ENCODE results near the gene ZC3H7B.

ZC3H7B gene

GRCh38 chr22:41260871-41261270 lies 40.5 kb upstream of the ZC3H7B start:
- no peak for TF ChIP-seq CTCF (IDR thresholded peaks at IDR 0.05; ENCODE audit: insufficient read depth, missing control alignments)
- DNase-seq (ENCODE audit: insufficient read length, low spot score) (no peak), FAIRE-seq (no peak)

- no peak for FAIRE-seq
- TF ChIP-seq CTCF (IDR thresholded peaks at IDR 0.05; ENCODE audit: insufficient read depth, missing control alignments), result no peak
- DNase-seq (ENCODE audit: insufficient read length, low spot score), result no peak
These were observed 39.6 kb upstream of the ZC3H7B start for GRCh38 chr22:41261541-41262249.

GRCh38 chr22:41262250-41262765 lies 39.0 kb upstream of the ZC3H7B start:
- no peak for TF ChIP-seq CTCF (IDR thresholded peaks at IDR 0.05; ENCODE audit: insufficient read depth, missing control alignments)
- no peak for DNase-seq (ENCODE audit: insufficient read length, low spot score)

GRCh38 chr22:41263704-41264103 lies 37.6 kb upstream of the ZC3H7B start:
- FAIRE-seq, result no peak
- DNase-seq (ENCODE audit: insufficient read length, low spot score), result no peak

More at GRCh38 chr22:41262250-41262765, 39.0 kb upstream of the ZC3H7B start:
- FAIRE-seq, result no peak

GRCh38 chr22:41264408-41264941 lies 36.9 kb upstream of the ZC3H7B start:
- FAIRE-seq, result no peak
- no peak for DNase-seq (ENCODE audit: insufficient read length, low spot score)
- TF ChIP-seq CTCF (IDR thresholded peaks at IDR 0.05; ENCODE audit: insufficient read depth, missing control alignments), result no peak

More at GRCh38 chr22:41263704-41264103, 37.6 kb upstream of the ZC3H7B start:
- TF ChIP-seq CTCF (IDR thresholded peaks at IDR 0.05; ENCODE audit: insufficient read depth, missing control alignments), result no peak

- DNase-seq (ENCODE audit: insufficient read length, low spot score), result no peak
- no peak for FAIRE-seq
These were observed 33.4 kb upstream of the ZC3H7B start for GRCh38 chr22:41267958-41268357.

More at GRCh38 chr22:41267958-41268357, 33.4 kb upstream of the ZC3H7B start:
- TF ChIP-seq CTCF (IDR thresholded peaks at IDR 0.05; ENCODE audit: insufficient read depth, missing control alignments), result no peak

Measured in D721Med (cell line).